Gastroesophageal sphincter (tissue), 3 donors: Measurements from ENCODE around the gene VPS37C.

ENCODE experiments used
- POLR2A ChIP-seq, 2 donors: fragments of 450-650 bp; IDR thresholded peaks; one replicate each; pipeline ENCODE4 v1.6.1; 2017; ENCODE audit warnings: antibody characterized with exemption in 2 of 2, mild to moderate bottlenecking in 2 of 2, moderate library complexity in 1 of 2
- TF ChIP-seq, protein P1 (sequence below), 4 experiments: fragments of 200-600 bp in 2 of 4; fragments of 450-650 bp in 2 of 4; sonication (generic) in 1 of 4; IDR thresholded peaks; one replicate each; pipeline ENCODE4 v1.5.1; 2017 to 2019; ENCODE audit warnings: antibody characterized with exemption in 4 of 4, mild to moderate bottlenecking in 2 of 4, moderate library complexity in 2 of 4

DNA sequence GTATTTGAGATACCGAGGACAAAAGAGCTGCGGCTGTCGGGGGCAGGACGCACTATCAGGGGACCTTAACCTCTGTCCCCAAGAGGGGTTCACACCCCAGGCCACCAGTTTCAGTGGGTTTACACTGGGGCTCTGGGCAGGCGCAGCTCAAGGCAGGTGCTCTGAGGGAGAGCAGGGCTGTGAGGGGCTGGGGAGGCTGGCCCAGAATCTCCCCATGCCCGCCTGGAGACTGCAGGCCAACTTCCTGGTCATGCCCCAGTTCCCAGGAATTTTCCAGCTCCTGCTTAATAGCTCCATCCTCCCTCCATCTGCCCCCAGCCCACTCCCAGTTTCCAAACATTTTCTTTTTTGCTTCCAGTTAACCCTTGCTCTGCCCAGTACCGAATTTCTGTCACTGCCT is 34.5 kb upstream of the VPS37C start:
- TF ChIP-seq, protein P1, sequence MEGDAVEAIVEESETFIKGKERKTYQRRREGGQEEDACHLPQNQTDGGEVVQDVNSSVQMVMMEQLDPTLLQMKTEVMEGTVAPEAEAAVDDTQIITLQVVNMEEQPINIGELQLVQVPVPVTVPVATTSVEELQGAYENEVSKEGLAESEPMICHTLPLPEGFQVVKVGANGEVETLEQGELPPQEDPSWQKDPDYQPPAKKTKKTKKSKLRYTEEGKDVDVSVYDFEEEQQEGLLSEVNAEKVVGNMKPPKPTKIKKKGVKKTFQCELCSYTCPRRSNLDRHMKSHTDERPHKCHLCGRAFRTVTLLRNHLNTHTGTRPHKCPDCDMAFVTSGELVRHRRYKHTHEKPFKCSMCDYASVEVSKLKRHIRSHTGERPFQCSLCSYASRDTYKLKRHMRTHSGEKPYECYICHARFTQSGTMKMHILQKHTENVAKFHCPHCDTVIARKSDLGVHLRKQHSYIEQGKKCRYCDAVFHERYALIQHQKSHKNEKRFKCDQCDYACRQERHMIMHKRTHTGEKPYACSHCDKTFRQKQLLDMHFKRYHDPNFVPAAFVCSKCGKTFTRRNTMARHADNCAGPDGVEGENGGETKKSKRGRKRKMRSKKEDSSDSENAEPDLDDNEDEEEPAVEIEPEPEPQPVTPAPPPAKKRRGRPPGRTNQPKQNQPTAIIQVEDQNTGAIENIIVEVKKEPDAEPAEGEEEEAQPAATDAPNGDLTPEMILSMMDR (IDR thresholded peaks at IDR 0.05), result no peak
- no peak for TF ChIP-seq POLR2A (IDR thresholded peaks at IDR 0.05)
